NT2/D1 (cell line): ENCODE measurements around the gene SAG.

ENCODE experiments used
- SUZ12 ChIP-seq: IDR thresholded peaks from 2 replicates; pipeline ENCODE4 v1.6.1; 2011; ENCODE audit not compliant: insufficient read length, insufficient read depth; ENCODE audit errors: extremely low read depth
- ZNF274 ChIP-seq: IDR thresholded peaks from 2 replicates; pipeline ENCODE4 v1.6.1; 2011; ENCODE audit warnings: mild to moderate bottlenecking, low read depth, low read length

GRCh38 chr2:233301248-233301647 is 6.4 kb upstream of the SAG start:
- TF ChIP-seq ZNF274 (no peak), SUZ12 (no peak)
